ENCODE results near the gene MAP1LC3A. TPM values are rescaled to one million over a fixed set of nuclear protein-coding genes. Genes with fewer than 3 reads are reported as not detected.

Gene MAP1LC3A
- total RNA-seq, 1 donor from 2014 or later, result 131 TPM

GRCh38 chr20:34536798-34537394 lies 21.6 kb upstream of the MAP1LC3A start:
- intact Hi-C loops (cut with DNase I), result no loop called here
- TF ChIP-seq CTCF (IDR thresholded peaks at IDR 0.05), result peak in 1 of 3 experiments; percentile 23
- no peak for DNase-seq (ENCODE audit: low spot score in 2 of 2)
- Histone ChIP-seq H3K36me3 (peaks cover 84 to 89% of the 10 kb centered on the region in 2 donors), H3K27ac (no peak overlapping the region), H3K4me3 (no peak overlapping the region), H3K4me1 (no peaks in the 10 kb centered on the region), H3K27me3 (no peaks in the 10 kb centered on the region), H3K9me3 (no peaks in the 10 kb centered on the region)

- Histone ChIP-seq H3K4me3 (no peak overlapping the region), H3K9me3 (no peaks in the 10 kb centered on the region), H3K27ac (no peak overlapping the region), H3K4me1 (no peaks in the 10 kb centered on the region), H3K27me3 (no peaks in the 10 kb centered on the region), H3K36me3 (peaks cover 82 to 89% of the 10 kb centered on the region in 2 donors)
- no peak for TF ChIP-seq CTCF (IDR thresholded peaks at IDR 0.05)
- intact Hi-C loops (cut with DNase I), result no loop called here
- DNase-seq (ENCODE audit: low spot score in 2 of 2), result no peak
These were observed 20.9 kb upstream of the MAP1LC3A start for GRCh38 chr20:34537651-34538050.

- intact Hi-C loops (cut with DNase I), result no loop called here
- no peak for DNase-seq (ENCODE audit: low spot score in 2 of 2)
- no peaks in the 10 kb centered on the region for H3K27me3 ChIP-seq
- H3K4me1 ChIP-seq, result no peaks in the 10 kb centered on the region
- no peaks in the 10 kb centered on the region for H3K9me3 ChIP-seq
- peak; percentile 37 to 63 (median 59) for TF ChIP-seq CTCF (IDR thresholded peaks at IDR 0.05)
- H3K4me3 ChIP-seq, result no peak overlapping the region
- peaks cover 71 to 78% of the 10 kb centered on the region in 2 donors for H3K36me3 ChIP-seq
- no peak overlapping the region for H3K27ac ChIP-seq
These were observed 19.8 kb upstream of the MAP1LC3A start for GRCh38 chr20:34538671-34539123.

- no peak overlapping the region for H3K27ac ChIP-seq
- DNase-seq (ENCODE audit: low spot score in 2 of 2), result no peak
- no peaks in the 10 kb centered on the region for H3K4me1 ChIP-seq
- H3K4me3 ChIP-seq, result no peak overlapping the region
- H3K27me3 ChIP-seq, result no peaks in the 10 kb centered on the region
- TF ChIP-seq CTCF (IDR thresholded peaks at IDR 0.05), result no peak
- peaks cover 61 to 68% of the 10 kb centered on the region in 2 donors for H3K36me3 ChIP-seq
- intact Hi-C loops (cut with DNase I), result no loop called here
- no peaks in the 10 kb centered on the region for H3K9me3 ChIP-seq
These were observed 18.8 kb upstream of the MAP1LC3A start for GRCh38 chr20:34539756-34540155.

GRCh38 chr20:34540596-34541263 lies 17.8 kb upstream of the MAP1LC3A start:
- intact Hi-C loops (cut with DNase I), result no loop called here
- no peaks in the 10 kb centered on the region for H3K4me1 ChIP-seq
- H3K36me3 ChIP-seq, result peaks cover 51 to 58% of the 10 kb centered on the region in 2 donors
- TF ChIP-seq CTCF (IDR thresholded peaks at IDR 0.05), result no peak
- no peaks in the 10 kb centered on the region for H3K9me3 ChIP-seq
- no peak for DNase-seq (ENCODE audit: low spot score in 2 of 2)
- no peak overlapping the region for H3K27ac ChIP-seq
- H3K27me3 ChIP-seq, result no peaks in the 10 kb centered on the region
- no peak overlapping the region for H3K4me3 ChIP-seq
